ENCODE measurements around the gene RGS3. TPM values are rescaled to one million over a fixed set of nuclear protein-coding genes. Genes with fewer than 3 reads are reported as not detected.

Gene RGS3
- total RNA-seq, 1 donor, result 77.4 TPM

DNA sequence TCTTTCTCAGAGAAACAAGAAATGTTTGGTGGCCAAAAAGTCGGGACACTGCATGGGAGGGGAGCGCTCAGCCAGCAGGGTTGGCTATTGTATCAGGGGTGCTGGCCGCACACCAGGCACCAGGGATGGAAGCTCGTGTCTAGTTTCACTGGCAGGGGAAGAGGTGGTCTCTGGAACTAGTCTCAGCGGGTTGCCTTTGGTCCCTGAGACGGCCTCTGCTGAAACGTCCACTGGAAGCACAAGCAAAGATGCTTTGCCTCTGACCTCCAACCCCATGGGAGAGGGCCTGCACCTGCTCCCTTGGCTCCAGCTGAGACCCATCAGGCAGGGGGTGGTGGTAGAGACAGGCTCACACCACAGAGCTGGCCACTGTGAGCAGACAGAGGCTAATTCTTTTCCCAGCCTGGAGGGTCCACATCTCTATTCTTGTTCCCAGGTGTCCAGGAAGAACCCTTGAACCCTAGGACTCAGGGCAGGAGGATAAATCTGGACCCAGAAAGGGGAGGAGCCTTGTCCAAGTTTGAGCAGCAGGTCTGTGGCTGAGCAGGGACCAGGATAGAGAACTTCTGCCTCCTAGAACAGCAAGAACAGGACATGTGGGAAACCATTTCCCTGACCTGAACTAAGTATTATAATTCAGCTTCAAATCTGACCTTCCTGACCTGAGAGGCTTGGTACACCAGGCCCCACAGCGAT lies 102.6 kb downstream of the RGS3 start:
- Histone ChIP-seq H3K4me1 (ENCODE audit: insufficient read depth, low read length) (peaks cover 25% of the 10 kb centered on the region), H4K20me1 (ENCODE audit: insufficient read depth, low read length) (peaks cover 19% of the 10 kb centered on the region), H3K9me3 (ENCODE audit: low read depth, low read length) (no peaks in the 10 kb centered on the region), H3K79me2 (ENCODE audit: insufficient read depth, low read length) (peaks cover 47% of the 10 kb centered on the region), H3K27ac (ENCODE audit: low read depth, low read length) (peak overlapping the region; percentile 80), H3K4me3 (ENCODE audit: insufficient read depth, low read length) (peak overlapping the region; percentile 79), H3K4me2 (ENCODE audit: insufficient read depth, low read length) (peak overlapping the region; percentile 97), H3K36me3 (ENCODE audit: insufficient read depth, low read length) (no peaks in the 10 kb centered on the region), H2AFZ (ENCODE audit: low read length) (peak overlapping the region; percentile 94), H3K27me3 (ENCODE audit: insufficient read depth, low read length) (no peaks in the 10 kb centered on the region)
- no peak for TF ChIP-seq CTCF (IDR thresholded peaks at IDR 0.05; ENCODE audit: extremely low read depth, low read depth, low read length)
- DNase-seq (ENCODE audit: insufficient read length, low spot score, missing footprints), result peak; percentile 52

- H3K36me3 ChIP-seq (ENCODE audit: insufficient read depth, low read length), result no peaks in the 10 kb centered on the region
- H3K4me1 ChIP-seq (ENCODE audit: insufficient read depth, low read length), result peaks cover 25% of the 10 kb centered on the region
- peaks cover 19% of the 10 kb centered on the region for H4K20me1 ChIP-seq (ENCODE audit: insufficient read depth, low read length)
- H3K4me3 ChIP-seq (ENCODE audit: insufficient read depth, low read length), result no peak overlapping the region
- DNase-seq (ENCODE audit: insufficient read length, low spot score, missing footprints), result no peak
- H3K27ac ChIP-seq (ENCODE audit: low read depth, low read length), result no peak overlapping the region
- H3K27me3 ChIP-seq (ENCODE audit: insufficient read depth, low read length), result no peaks in the 10 kb centered on the region
- H3K9me3 ChIP-seq (ENCODE audit: low read depth, low read length), result no peaks in the 10 kb centered on the region
- TF ChIP-seq CTCF (IDR thresholded peaks at IDR 0.05; ENCODE audit: extremely low read depth, low read depth, low read length), result no peak
- H3K4me2 ChIP-seq (ENCODE audit: insufficient read depth, low read length), result peak overlapping the region; percentile 97
- H3K79me2 ChIP-seq (ENCODE audit: insufficient read depth, low read length), result peaks cover 52% of the 10 kb centered on the region
- H2AFZ ChIP-seq (ENCODE audit: low read length), result no peak overlapping the region
Measured at GRCh38 chr9:113566712-113567071, 103.2 kb downstream of the RGS3 start.

DNA sequence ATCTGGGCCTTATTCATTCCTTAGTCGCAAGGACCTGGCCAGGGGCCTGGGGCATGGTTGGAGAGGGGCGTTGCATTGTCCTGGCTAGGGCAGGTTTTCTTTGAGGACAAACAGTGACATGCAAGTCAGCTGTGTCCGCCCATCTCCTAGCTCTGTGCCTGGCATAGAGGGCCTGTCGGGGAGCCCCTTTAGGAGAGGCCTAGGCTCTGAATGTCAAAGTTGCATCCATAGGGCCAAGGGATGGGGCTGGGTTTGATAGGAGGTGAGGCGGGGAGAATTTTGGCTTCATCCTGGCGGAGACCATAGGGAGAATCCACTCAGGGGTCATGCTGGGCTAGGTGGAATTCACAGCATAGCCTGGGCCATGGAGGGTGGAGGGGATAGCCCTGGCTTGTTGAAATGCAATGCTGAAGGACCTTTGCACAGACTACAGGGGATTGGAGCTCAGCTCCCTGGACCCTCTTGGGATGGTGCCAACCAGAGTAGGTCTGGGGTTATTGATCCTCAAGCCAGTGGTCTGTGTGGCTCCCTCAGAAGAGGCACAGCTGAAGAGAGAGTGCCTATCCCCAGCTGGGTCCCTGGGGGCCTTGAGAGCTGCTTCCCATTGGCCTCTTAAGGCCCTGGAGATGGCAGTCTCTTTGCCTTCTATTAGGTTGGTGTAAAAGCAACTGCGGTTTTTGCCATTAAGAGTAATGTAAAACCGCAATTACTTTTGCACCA lies 104.0 kb downstream of the RGS3 start:
- H3K79me2 ChIP-seq (ENCODE audit: insufficient read depth, low read length), result peaks cover 60% of the 10 kb centered on the region
- H3K4me1 ChIP-seq (ENCODE audit: insufficient read depth, low read length), result peaks cover 25% of the 10 kb centered on the region
- TF ChIP-seq CTCF (IDR thresholded peaks at IDR 0.05; ENCODE audit: extremely low read depth, low read depth, low read length), result no peak
- no peak overlapping the region for H2AFZ ChIP-seq (ENCODE audit: low read length)
- no peak for DNase-seq (ENCODE audit: insufficient read length, low spot score, missing footprints)
- no peak overlapping the region for H3K27ac ChIP-seq (ENCODE audit: low read depth, low read length)
- H3K4me2 ChIP-seq (ENCODE audit: insufficient read depth, low read length), result no peak overlapping the region
- H3K4me3 ChIP-seq (ENCODE audit: insufficient read depth, low read length), result no peak overlapping the region
- H3K36me3 ChIP-seq (ENCODE audit: insufficient read depth, low read length), result no peaks in the 10 kb centered on the region
- no peaks in the 10 kb centered on the region for H3K27me3 ChIP-seq (ENCODE audit: insufficient read depth, low read length)
- H4K20me1 ChIP-seq (ENCODE audit: insufficient read depth, low read length), result peaks cover 22% of the 10 kb centered on the region
- no peaks in the 10 kb centered on the region for H3K9me3 ChIP-seq (ENCODE audit: low read depth, low read length)

DNA sequence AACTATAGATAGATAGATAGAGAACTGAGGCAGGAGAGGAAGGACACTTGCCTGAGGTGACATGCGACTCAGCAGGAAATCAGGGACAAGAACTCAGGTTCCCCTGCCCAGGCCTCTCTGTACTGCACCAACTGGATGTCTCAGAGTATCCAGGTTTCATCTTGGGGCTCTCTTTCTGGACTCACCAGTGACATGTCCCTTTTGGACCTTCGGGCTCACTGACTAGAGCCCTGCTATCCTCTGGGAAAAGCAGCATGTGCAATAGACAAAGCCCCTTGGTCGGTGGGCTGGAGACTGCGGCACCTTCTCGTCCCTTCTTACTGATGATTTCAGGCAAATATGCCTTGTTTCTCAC lies 104.5 kb downstream of the RGS3 start:
- H3K4me3 ChIP-seq (ENCODE audit: insufficient read depth, low read length), result no peak overlapping the region
- no peak overlapping the region for H2AFZ ChIP-seq (ENCODE audit: low read length)
- no peak for TF ChIP-seq CTCF (IDR thresholded peaks at IDR 0.05; ENCODE audit: extremely low read depth, low read depth, low read length)
- H3K9me3 ChIP-seq (ENCODE audit: low read depth, low read length), result no peaks in the 10 kb centered on the region
- H3K4me2 ChIP-seq (ENCODE audit: insufficient read depth, low read length), result no peak overlapping the region
- H3K36me3 ChIP-seq (ENCODE audit: insufficient read depth, low read length), result no peaks in the 10 kb centered on the region
- peaks cover 25% of the 10 kb centered on the region for H3K4me1 ChIP-seq (ENCODE audit: insufficient read depth, low read length)
- DNase-seq (ENCODE audit: insufficient read length, low spot score, missing footprints), result no peak
- no peak overlapping the region for H3K27ac ChIP-seq (ENCODE audit: low read depth, low read length)
- no peaks in the 10 kb centered on the region for H3K27me3 ChIP-seq (ENCODE audit: insufficient read depth, low read length)
- peaks cover 66% of the 10 kb centered on the region for H3K79me2 ChIP-seq (ENCODE audit: insufficient read depth, low read length)
- peaks cover 22% of the 10 kb centered on the region for H4K20me1 ChIP-seq (ENCODE audit: insufficient read depth, low read length)

All from osteoblast (primary cell).